Peyer's patch (tissue), 4 donors: ENCODE measurements around the gene DIS3L. TPM values are rescaled to one million over a fixed set of nuclear protein-coding genes. Genes with fewer than 3 reads are reported as not detected.

Source experiments
- DNase-seq, 3 donors: peaks; one replicate each; pipeline ENCODE4 v3.0.0-alpha.2; 2017 to 2019
- H3K27ac ChIP-seq, 4 donors: fragments of 200-600 bp; sonication (generic); one replicate each; pipeline ENCODE4 v1.5.1; 2016 to 2019
- H3K27me3 ChIP-seq, 2 donors: fragments of 200-600 bp; sonication (generic); one replicate each; pipeline ENCODE4 v1.5.1; 2019
- H3K36me3 ChIP-seq, 3 donors: fragments of 200-600 bp; sonication (generic); one replicate each; pipeline ENCODE4 v1.5.1; 2016 to 2019
- H3K4me1 ChIP-seq, 4 donors: fragments of 200-600 bp; sonication (generic); one replicate each; pipeline ENCODE4 v1.5.1; 2016 to 2019
- H3K4me3 ChIP-seq, 4 donors: fragments of 200-600 bp; sonication (generic); 1 replicate in 3 of 4; 2 replicates in 1 of 4; pipeline ENCODE4 v1.5.1; 2016 to 2019; ENCODE audit warnings: mild to moderate bottlenecking in 1 of 4
- H3K9me3 ChIP-seq, 4 donors: fragments of 200-600 bp; sonication (generic); one replicate each; pipeline ENCODE4 v1.5.1; 2016 to 2019; ENCODE audit warnings: mild to moderate bottlenecking in 1 of 4
- CTCF ChIP-seq, 6 experiments: fragments of 450-650 bp in 4 of 6; fragments of 200-600 bp in 2 of 6; sonication (generic) in 1 of 6; IDR thresholded peaks; one replicate each; pipeline ENCODE4 v1.5.1; 2017 to 2019; ENCODE audit warnings: antibody characterized with exemption in 6 of 6, mild to moderate bottlenecking in 3 of 6, moderate library complexity in 1 of 6
- POLR2A ChIP-seq, 2 donors: fragments of 450-650 bp; IDR thresholded peaks; one replicate each; pipeline ENCODE4 v1.5.1; 2017; ENCODE audit warnings: antibody characterized with exemption in 2 of 2, mild to moderate bottlenecking in 2 of 2, moderate library complexity in 2 of 2
- total RNA-seq, 4 donors: library from RNA; depleted of rRNA; stranded (reverse); fragments of >200 nt; gene quantifications; one replicate each; pipeline ENCODE4 v1.1.0, GENCODE V29; 2016

Gene DIS3L
- total RNA-seq, 4 donors from 2014 or later = 10.9 to 44.6 (median 30.0) TPM

- no peak for TF ChIP-seq POLR2A (IDR thresholded peaks at IDR 0.05)
- no peak for TF ChIP-seq CTCF (IDR thresholded peaks at IDR 0.05)
- no peak for DNase-seq
- no peaks in the 10 kb centered on the region for H3K36me3 ChIP-seq
- no peak overlapping the region for H3K4me3 ChIP-seq
- no peak overlapping the region for H3K27ac ChIP-seq
- H3K9me3 ChIP-seq = no peaks in the 10 kb centered on the region
- H3K27me3 ChIP-seq = no peaks in the 10 kb centered on the region
- no peaks in the 10 kb centered on the region for H3K4me1 ChIP-seq
Measured at GRCh38 chr15:66285533-66286280, 7.7 kb upstream of the DIS3L start.

- H3K27ac ChIP-seq = no peak overlapping the region
- no peak for DNase-seq
Measured at GRCh38 chr15:66287461-66288057, 5.8 kb upstream of the DIS3L start.

GRCh38 chr15:66288093-66288492 lies 5.3 kb upstream of the DIS3L start:
- TF ChIP-seq CTCF (IDR thresholded peaks at IDR 0.05) = no peak
- TF ChIP-seq POLR2A (IDR thresholded peaks at IDR 0.05) = no peak

More at GRCh38 chr15:66287461-66288057, 5.8 kb upstream of the DIS3L start:
- H3K9me3 ChIP-seq = no peaks in the 10 kb centered on the region
- H3K4me3 ChIP-seq = no peak overlapping the region
- peaks cover 0 to 4% (median 1%) of the 10 kb centered on the region in 4 donors for H3K4me1 ChIP-seq
- peak in 5 of 6 experiments; percentile 33 to 61 (median 42) for TF ChIP-seq CTCF (IDR thresholded peaks at IDR 0.05)
- no peak for TF ChIP-seq POLR2A (IDR thresholded peaks at IDR 0.05)
- H3K27me3 ChIP-seq = no peaks in the 10 kb centered on the region
- H3K36me3 ChIP-seq = no peaks in the 10 kb centered on the region

GRCh38 chr15:66288551-66289185 lies 4.7 kb upstream of the DIS3L start:
- no peaks in the 10 kb centered on the region for H3K36me3 ChIP-seq
- no peak for DNase-seq
- H3K27me3 ChIP-seq = no peaks in the 10 kb centered on the region
- no peaks in the 10 kb centered on the region for H3K9me3 ChIP-seq
- H3K27ac ChIP-seq = no peak overlapping the region
- TF ChIP-seq POLR2A (IDR thresholded peaks at IDR 0.05) (no peak), CTCF (IDR thresholded peaks at IDR 0.05) (no peak)
- H3K4me3 ChIP-seq = no peak overlapping the region
- peaks cover 0 to 7% (median 3%) of the 10 kb centered on the region in 4 donors for H3K4me1 ChIP-seq

More at GRCh38 chr15:66288093-66288492, 5.3 kb upstream of the DIS3L start:
- peak in 1 of 3 donors; percentile 54 for DNase-seq
- peaks cover 0 to 7% (median 3%) of the 10 kb centered on the region in 4 donors for H3K4me1 ChIP-seq
- no peaks in the 10 kb centered on the region for H3K9me3 ChIP-seq
- no peaks in the 10 kb centered on the region for H3K36me3 ChIP-seq
- no peaks in the 10 kb centered on the region for H3K27me3 ChIP-seq
- H3K4me3 ChIP-seq = no peak overlapping the region
- H3K27ac ChIP-seq = no peak overlapping the region

GRCh38 chr15:66290007-66290406 lies 3.4 kb upstream of the DIS3L start:
- Histone ChIP-seq H3K27me3 (no peaks in the 10 kb centered on the region), H3K36me3 (no peaks in the 10 kb centered on the region), H3K27ac (no peak overlapping the region), H3K9me3 (no peaks in the 10 kb centered on the region), H3K4me3 (no peak overlapping the region), H3K4me1 (peaks cover 0 to 16% (median 7%) of the 10 kb centered on the region in 4 donors)
- DNase-seq = no peak
- TF ChIP-seq POLR2A (IDR thresholded peaks at IDR 0.05) (no peak), CTCF (IDR thresholded peaks at IDR 0.05) (no peak)
